Measurements from ENCODE around the gene CCDC88B.

GRCh38 chr11:64334764-64335735 is 5.0 kb upstream of the CCDC88B start:
- TF ChIP-seq, protein P1, sequence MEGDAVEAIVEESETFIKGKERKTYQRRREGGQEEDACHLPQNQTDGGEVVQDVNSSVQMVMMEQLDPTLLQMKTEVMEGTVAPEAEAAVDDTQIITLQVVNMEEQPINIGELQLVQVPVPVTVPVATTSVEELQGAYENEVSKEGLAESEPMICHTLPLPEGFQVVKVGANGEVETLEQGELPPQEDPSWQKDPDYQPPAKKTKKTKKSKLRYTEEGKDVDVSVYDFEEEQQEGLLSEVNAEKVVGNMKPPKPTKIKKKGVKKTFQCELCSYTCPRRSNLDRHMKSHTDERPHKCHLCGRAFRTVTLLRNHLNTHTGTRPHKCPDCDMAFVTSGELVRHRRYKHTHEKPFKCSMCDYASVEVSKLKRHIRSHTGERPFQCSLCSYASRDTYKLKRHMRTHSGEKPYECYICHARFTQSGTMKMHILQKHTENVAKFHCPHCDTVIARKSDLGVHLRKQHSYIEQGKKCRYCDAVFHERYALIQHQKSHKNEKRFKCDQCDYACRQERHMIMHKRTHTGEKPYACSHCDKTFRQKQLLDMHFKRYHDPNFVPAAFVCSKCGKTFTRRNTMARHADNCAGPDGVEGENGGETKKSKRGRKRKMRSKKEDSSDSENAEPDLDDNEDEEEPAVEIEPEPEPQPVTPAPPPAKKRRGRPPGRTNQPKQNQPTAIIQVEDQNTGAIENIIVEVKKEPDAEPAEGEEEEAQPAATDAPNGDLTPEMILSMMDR (IDR thresholded peaks at IDR 0.05): no peak
- TF ChIP-seq POLR2A (IDR thresholded peaks at IDR 0.05; ENCODE audit: low read depth): no peak

Data from esophagus muscularis mucosa (tissue), 3 donors.